Fibroblast of skin of left biceps (primary cell): ENCODE measurements around the gene HAVCR1.

ENCODE experiments used
- DNase-seq, 2 experiments: peaks; one replicate each; pipeline ENCODE4 v3.0.0-alpha.2; 2013; ENCODE audit warnings: low read depth in 2 of 2

Gene HAVCR1

GRCh38 chr5:157004893-157005551 is 53.9 kb downstream of the HAVCR1 start:
- DNase-seq: peak in 1 of 2 experiments; percentile 2

GRCh38 chr5:156991714-156992113 is 67.2 kb downstream of the HAVCR1 start:
- DNase-seq: no peak

GRCh38 chr5:156984064-156984463 is 74.9 kb downstream of the HAVCR1 start:
- DNase-seq: no peak

GRCh38 chr5:156981481-156981880 is 77.4 kb downstream of the HAVCR1 start:
- no peak for DNase-seq
